ENCODE results near the gene APBB1IP. TPM values are rescaled to one million over a fixed set of nuclear protein-coding genes. Genes with fewer than 3 reads are reported as not detected.

The APBB1IP gene
- total RNA-seq, 2 experiments from 2014 or later, result 44.5 to 45.6 TPM

GRCh38 chr10:26435852-26436251 is 2.3 kb upstream of the APBB1IP start:
- no peak for DNase-seq
- Histone ChIP-seq H3K4me3 (ENCODE audit: low read length) (no peak overlapping the region), H3K27me3 (ENCODE audit: control insufficient read depth in 1 of 2, insufficient read depth in 2 of 2, low read length in 2 of 2) (no peaks in the 10 kb centered on the region), H3K36me3 (ENCODE audit: insufficient read depth, low read length) (no peaks in the 10 kb centered on the region), H3K27ac (ENCODE audit: low read depth in 1 of 2, low read length in 2 of 2) (peak overlapping the region; percentile 26 to 69), H3K4me1 (ENCODE audit: insufficient read depth, low read length) (peaks cover 30% of the 10 kb centered on the region), H3K9me3 (ENCODE audit: control insufficient read depth in 1 of 2, insufficient read depth in 1 of 2, low read length in 2 of 2) (no peaks in the 10 kb centered on the region)
- peak overlapping the region; percentile 97 for H3K27ac Mint-ChIP-seq
- no peaks in the 10 kb centered on the region for H3K27me3 Mint-ChIP-seq
- ATAC-seq (ENCODE audit: poor library complexity), result no peak
- TF ChIP-seq, protein P1, sequence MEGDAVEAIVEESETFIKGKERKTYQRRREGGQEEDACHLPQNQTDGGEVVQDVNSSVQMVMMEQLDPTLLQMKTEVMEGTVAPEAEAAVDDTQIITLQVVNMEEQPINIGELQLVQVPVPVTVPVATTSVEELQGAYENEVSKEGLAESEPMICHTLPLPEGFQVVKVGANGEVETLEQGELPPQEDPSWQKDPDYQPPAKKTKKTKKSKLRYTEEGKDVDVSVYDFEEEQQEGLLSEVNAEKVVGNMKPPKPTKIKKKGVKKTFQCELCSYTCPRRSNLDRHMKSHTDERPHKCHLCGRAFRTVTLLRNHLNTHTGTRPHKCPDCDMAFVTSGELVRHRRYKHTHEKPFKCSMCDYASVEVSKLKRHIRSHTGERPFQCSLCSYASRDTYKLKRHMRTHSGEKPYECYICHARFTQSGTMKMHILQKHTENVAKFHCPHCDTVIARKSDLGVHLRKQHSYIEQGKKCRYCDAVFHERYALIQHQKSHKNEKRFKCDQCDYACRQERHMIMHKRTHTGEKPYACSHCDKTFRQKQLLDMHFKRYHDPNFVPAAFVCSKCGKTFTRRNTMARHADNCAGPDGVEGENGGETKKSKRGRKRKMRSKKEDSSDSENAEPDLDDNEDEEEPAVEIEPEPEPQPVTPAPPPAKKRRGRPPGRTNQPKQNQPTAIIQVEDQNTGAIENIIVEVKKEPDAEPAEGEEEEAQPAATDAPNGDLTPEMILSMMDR (IDR thresholded peaks at IDR 0.05), result no peak
- H3K4me1 Mint-ChIP-seq (ENCODE audit: low read depth), result peaks cover 43% of the 10 kb centered on the region
- H3K9me3 Mint-ChIP-seq, result no peaks in the 10 kb centered on the region
- intact Hi-C loops (cut with DNase I, micrococcal nuclease), result loop anchor here (5.0 to 10.0 kb wide), 3 partner anchors 36 to 71 kb away; no protein-coding TSS in a partner anchor
- ChIA-PET POLR2A (interaction anchor here (0.8 to 0.9 kb wide), 3 partner anchors 44 to 806 kb away, joined by 3 to 4 read pairs (median 3); no protein-coding TSS in a partner anchor), CTCF (interaction anchor here (1.2 kb wide), 1 partner anchor 60 kb away, joined by 3 read pairs; no protein-coding TSS in a partner anchor)
- H3K4me3 Mint-ChIP-seq, result peak overlapping the region; percentile 52
- peaks cover 13% of the 10 kb centered on the region for H3K36me3 Mint-ChIP-seq (ENCODE audit: low read depth)

- no peaks in the 10 kb centered on the region for H3K36me3 ChIP-seq (ENCODE audit: insufficient read depth, low read length)
- peaks cover 15% of the 10 kb centered on the region for H3K36me3 Mint-ChIP-seq (ENCODE audit: low read depth)
- peak overlapping the region in 1 of 2 donors; percentile 69 for H3K27ac ChIP-seq (ENCODE audit: low read depth in 1 of 2, low read length in 2 of 2)
- H3K4me3 ChIP-seq (ENCODE audit: low read length), result no peak overlapping the region
- no peaks in the 10 kb centered on the region for H3K27me3 Mint-ChIP-seq
- H3K4me1 Mint-ChIP-seq (ENCODE audit: low read depth), result peaks cover 51% of the 10 kb centered on the region
- peak overlapping the region; percentile 97 for H3K27ac Mint-ChIP-seq
- peaks cover 30% of the 10 kb centered on the region for H3K4me1 ChIP-seq (ENCODE audit: insufficient read depth, low read length)
- CTCF ChIA-PET, result no interaction called here
- TF ChIP-seq, protein P1 (IDR thresholded peaks at IDR 0.05), result no peak
- intact Hi-C loops (cut with DNase I, micrococcal nuclease), result loop anchor here (1.0 to 10.0 kb wide), 4 partner anchors 35 to 72 kb away; no protein-coding TSS in a partner anchor
- H3K9me3 Mint-ChIP-seq, result no peaks in the 10 kb centered on the region
- POLR2A ChIA-PET, result interaction anchor here (1.6 to 3.5 kb wide), 4 partner anchors 12 to 101 kb away, joined by 3 to 28 read pairs (median 8); no protein-coding TSS in a partner anchor
- no peaks in the 10 kb centered on the region for H3K9me3 ChIP-seq (ENCODE audit: control insufficient read depth in 1 of 2, insufficient read depth in 1 of 2, low read length in 2 of 2)
- peak in 2 of 14 experiments; percentile 28 to 42 for DNase-seq
- H3K27me3 ChIP-seq (ENCODE audit: control insufficient read depth in 1 of 2, insufficient read depth in 2 of 2, low read length in 2 of 2), result no peaks in the 10 kb centered on the region
- ATAC-seq (ENCODE audit: poor library complexity), result no peak
- H3K4me3 Mint-ChIP-seq, result peak overlapping the region; percentile 43
Observed at GRCh38 chr10:26436848-26437247, 1.3 kb upstream of the APBB1IP start.

GRCh38 chr10:26438534-26439341 is 597 bp downstream of the APBB1IP start:
- Histone ChIP-seq H3K27ac (ENCODE audit: low read depth in 1 of 2, low read length in 2 of 2) (peak overlapping the region; percentile 69 to 91), H3K27me3 (ENCODE audit: control insufficient read depth in 1 of 2, insufficient read depth in 2 of 2, low read length in 2 of 2) (no peaks in the 10 kb centered on the region), H3K4me1 (ENCODE audit: insufficient read depth, low read length) (peaks cover 46% of the 10 kb centered on the region), H3K4me3 (ENCODE audit: low read length) (peak overlapping the region; percentile 91), H3K9me3 (ENCODE audit: control insufficient read depth in 1 of 2, insufficient read depth in 1 of 2, low read length in 2 of 2) (no peaks in the 10 kb centered on the region), H3K36me3 (ENCODE audit: insufficient read depth, low read length) (peaks cover 1% of the 10 kb centered on the region)
- H3K4me1 Mint-ChIP-seq (ENCODE audit: low read depth), result peaks cover 65% of the 10 kb centered on the region
- ChIA-PET POLR2A (interaction anchor here (0.7 to 5.4 kb wide), 14 partner anchors 7 to 422 kb away, joined by 3 to 28 read pairs (median 6); partner anchors contain the start of gene ABI1), CTCF (interaction anchor here (1.0 to 2.1 kb wide), 3 partner anchors 14 to 65 kb away, joined by 3 to 5 read pairs (median 4); no protein-coding TSS in a partner anchor)
- peaks cover 29% of the 10 kb centered on the region for H3K36me3 Mint-ChIP-seq (ENCODE audit: low read depth)
- no peaks in the 10 kb centered on the region for H3K27me3 Mint-ChIP-seq
- ATAC-seq (ENCODE audit: poor library complexity) (peak; percentile 81), DNase-seq (peak; percentile 48 to 88 (median 70))
- TF ChIP-seq, protein P1 (IDR thresholded peaks at IDR 0.05), result no peak
- intact Hi-C loops (cut with DNase I, micrococcal nuclease), result loop anchor here (1.0 to 10.0 kb wide), 5 partner anchors 10 to 74 kb away; no protein-coding TSS in a partner anchor
- no peaks in the 10 kb centered on the region for H3K9me3 Mint-ChIP-seq
- H3K4me3 Mint-ChIP-seq, result peak overlapping the region; percentile 98
- peak overlapping the region; percentile 97 for H3K27ac Mint-ChIP-seq

Data from CD4-positive, alpha-beta T cell (primary cell).